Esophagus squamous epithelium (tissue), 5 donors: ENCODE data around the gene BCL11B. TPM values are rescaled to one million over a fixed set of nuclear protein-coding genes. Genes with fewer than 3 reads are reported as not detected.

ENCODE experiments used
- DNase-seq: peaks from one replicate; lab custom pipeline; 2025; lab: John Stamatoyannopoulos, UW
- H3K27ac ChIP-seq, 4 donors: fragments of 200-600 bp; sonication (generic); one replicate each; pipeline ENCODE4 v1.5.1; 2016 to 2019; ENCODE audit warnings: mild to moderate bottlenecking in 1 of 4
- H3K27me3 ChIP-seq, 4 donors: fragments of 200-600 bp; sonication (generic); 1 replicate in 3 of 4; 2 replicates in 1 of 4; pipeline versions ENCODE4 v1.5.1 to v1.6.0; 2017 to 2021; ENCODE audit warnings: antibody characterized with exemption in 1 of 4
- H3K36me3 ChIP-seq, 3 donors: fragments of 200-600 bp; sonication (generic); one replicate each; pipeline ENCODE4 v1.5.1; 2016 to 2019
- H3K4me1 ChIP-seq, 3 donors: fragments of 200-600 bp; sonication (generic); one replicate each; pipeline ENCODE4 v1.5.1; 2017 to 2019
- H3K4me3 ChIP-seq, 4 donors: fragments of 200-600 bp; sonication (generic); 1 replicate in 3 of 4; 2 replicates in 1 of 4; pipeline ENCODE4 v1.5.1; 2016 to 2019; ENCODE audit warnings: mild to moderate bottlenecking in 2 of 4, moderate library complexity in 1 of 4
- H3K9me3 ChIP-seq, 3 donors: fragments of 200-600 bp; sonication (generic); one replicate each; pipeline ENCODE4 v1.5.1; 2016 to 2019
- POLR2A ChIP-seq, 4 donors: fragments of 450-650 bp; IDR thresholded peaks; one replicate each; pipeline ENCODE4 v1.6.1; 2017; ENCODE audit warnings: antibody characterized with exemption in 4 of 4, mild to moderate bottlenecking in 4 of 4, moderate library complexity in 3 of 4
- WGBS, 2 donors: methylation state at CpG; one replicate each; pipeline ENCODE4 v1.1.5; 2018; 5-methylcytosine and 5-hydroxymethylcytosine counted together
- intact Hi-C: fragments of 100-400 bp; cut with DNase I; formaldehyde crosslinking; loops from one replicate; pipeline ENCODE4 v1.15.0; 2022
- total RNA-seq, 4 donors: library from RNA; depleted of rRNA; stranded (reverse); fragments of >200 nt; gene quantifications; one replicate each; pipeline ENCODE4 v1.1.0, GENCODE V29; 2016
- TF ChIP-seq, protein P1 (sequence below), 6 experiments: fragments of 450-650 bp in 4 of 6; fragments of 200-600 bp in 2 of 6; sonication (generic) in 2 of 6; IDR thresholded peaks; one replicate each; pipeline ENCODE4 v1.5.1; 2016 to 2019; ENCODE audit warnings: antibody characterized with exemption in 6 of 6, mild to moderate bottlenecking in 4 of 6, moderate library complexity in 4 of 6
- donor health status: DM: yes; HTN: yes; CAD: no.

Gene BCL11B
- total RNA-seq, 4 donors from 2014 or later, result 10.1 to 19.3 (median 12.9) TPM

DNA sequence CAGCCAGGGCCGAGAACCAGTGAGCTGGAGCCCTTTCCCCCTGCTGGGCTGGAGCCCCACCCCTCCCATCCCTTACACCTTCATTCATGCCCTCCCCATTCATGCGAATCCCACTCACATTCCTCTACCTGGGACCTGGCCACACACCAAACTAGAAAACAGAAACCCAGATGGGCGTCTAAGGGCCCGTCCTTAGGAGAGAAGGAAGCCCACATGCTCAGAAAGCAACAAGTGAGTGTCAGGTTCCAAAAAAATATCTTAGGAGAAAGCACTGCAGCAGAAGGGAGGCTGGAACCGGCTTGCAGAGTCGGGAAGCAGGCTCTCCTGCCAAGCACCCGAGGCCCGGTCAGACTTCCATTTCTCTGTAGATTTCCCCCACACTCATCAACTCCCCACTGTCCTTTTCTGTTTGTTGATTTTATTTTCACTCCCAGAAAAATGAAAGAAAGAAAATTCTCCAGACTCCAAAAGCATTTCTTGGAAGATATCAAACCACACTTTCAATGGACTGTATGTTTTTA lies 13.6 kb downstream of the BCL11B start:
- Histone ChIP-seq H3K27me3 (peaks cover 0 to 50% (median 0%) of the 10 kb centered on the region in 4 donors), H3K27ac (peak overlapping the region; percentile 32 to 86 (median 78)), H3K36me3 (peaks cover 0 to 18% (median 0%) of the 10 kb centered on the region in 3 donors), H3K9me3 (no peaks in the 10 kb centered on the region), H3K4me1 (peaks cover 19 to 98% (median 22%) of the 10 kb centered on the region in 3 donors), H3K4me3 (peak overlapping the region in 3 of 4 donors; percentile 25 to 47 (median 26))
- intact Hi-C loops, result no loop called here
- 4 to 17% methylated on average over 6 to 7 of the region's 8 CpGs for WGBS, 2 donors
- no peak for DNase-seq
- TF ChIP-seq POLR2A (IDR thresholded peaks at IDR 0.05), result no peak
- TF ChIP-seq, protein P1, sequence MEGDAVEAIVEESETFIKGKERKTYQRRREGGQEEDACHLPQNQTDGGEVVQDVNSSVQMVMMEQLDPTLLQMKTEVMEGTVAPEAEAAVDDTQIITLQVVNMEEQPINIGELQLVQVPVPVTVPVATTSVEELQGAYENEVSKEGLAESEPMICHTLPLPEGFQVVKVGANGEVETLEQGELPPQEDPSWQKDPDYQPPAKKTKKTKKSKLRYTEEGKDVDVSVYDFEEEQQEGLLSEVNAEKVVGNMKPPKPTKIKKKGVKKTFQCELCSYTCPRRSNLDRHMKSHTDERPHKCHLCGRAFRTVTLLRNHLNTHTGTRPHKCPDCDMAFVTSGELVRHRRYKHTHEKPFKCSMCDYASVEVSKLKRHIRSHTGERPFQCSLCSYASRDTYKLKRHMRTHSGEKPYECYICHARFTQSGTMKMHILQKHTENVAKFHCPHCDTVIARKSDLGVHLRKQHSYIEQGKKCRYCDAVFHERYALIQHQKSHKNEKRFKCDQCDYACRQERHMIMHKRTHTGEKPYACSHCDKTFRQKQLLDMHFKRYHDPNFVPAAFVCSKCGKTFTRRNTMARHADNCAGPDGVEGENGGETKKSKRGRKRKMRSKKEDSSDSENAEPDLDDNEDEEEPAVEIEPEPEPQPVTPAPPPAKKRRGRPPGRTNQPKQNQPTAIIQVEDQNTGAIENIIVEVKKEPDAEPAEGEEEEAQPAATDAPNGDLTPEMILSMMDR (IDR thresholded peaks at IDR 0.05), result no peak

DNA sequence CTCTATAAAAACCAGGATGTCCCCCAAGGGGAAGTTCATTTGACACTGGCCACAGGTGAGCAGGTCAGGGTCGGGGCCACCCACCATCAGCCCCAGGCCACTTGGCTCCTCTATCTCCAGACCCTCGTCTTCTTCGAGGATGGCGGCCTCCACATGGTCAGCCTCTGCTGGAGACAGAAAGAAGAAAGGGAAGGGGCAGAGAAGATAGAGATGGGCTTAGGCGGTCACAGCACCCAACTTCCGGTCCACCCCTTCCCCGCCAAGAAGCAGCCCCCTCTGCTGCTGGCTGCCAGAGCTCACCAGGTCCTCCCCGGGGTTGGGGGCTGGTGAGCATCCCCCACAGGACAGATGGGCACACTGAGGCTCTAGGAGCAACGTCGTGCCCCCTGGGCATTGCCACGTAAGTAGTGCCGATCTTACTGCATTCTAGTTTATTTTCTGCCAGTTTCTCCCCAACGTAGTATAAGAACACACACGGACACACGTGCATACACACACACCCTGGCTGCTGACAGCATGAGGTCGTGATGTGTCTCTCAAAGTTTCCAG lies 14.2 kb downstream of the BCL11B start:
- WGBS, 2 donors, result 49 to 63% methylated on average over 9 of the region's 16 CpGs
- peaks cover 19 to 98% (median 22%) of the 10 kb centered on the region in 3 donors for H3K4me1 ChIP-seq

GRCh38 chr14:99257122-99257672 lies 14.8 kb downstream of the BCL11B start:
- peaks cover 0 to 51% (median 0%) of the 10 kb centered on the region in 4 donors for H3K27me3 ChIP-seq
- no peak overlapping the region for H3K4me3 ChIP-seq
- 68 to 73% methylated on average over 2 of the region's 14 CpGs for WGBS, 2 donors
- H3K9me3 ChIP-seq, result no peaks in the 10 kb centered on the region
- intact Hi-C loops, result no loop called here
- H3K4me1 ChIP-seq, result peaks cover 19 to 98% (median 22%) of the 10 kb centered on the region in 3 donors
- peaks cover 0 to 18% (median 0%) of the 10 kb centered on the region in 3 donors for H3K36me3 ChIP-seq
- DNase-seq, result no peak
- peak overlapping the region in 3 of 4 donors; percentile 73 to 86 (median 83) for H3K27ac ChIP-seq
- TF ChIP-seq POLR2A (IDR thresholded peaks at IDR 0.05), result no peak
- TF ChIP-seq, protein P1 (IDR thresholded peaks at IDR 0.05), result no peak

More for the DNA sequence above, 14.2 kb downstream of the BCL11B start:
- DNase-seq, result no peak
- TF ChIP-seq POLR2A (IDR thresholded peaks at IDR 0.05), result no peak
- TF ChIP-seq, protein P1 (IDR thresholded peaks at IDR 0.05), result no peak
- Histone ChIP-seq H3K27me3 (peaks cover 0 to 51% (median 0%) of the 10 kb centered on the region in 4 donors), H3K36me3 (peaks cover 0 to 18% (median 0%) of the 10 kb centered on the region in 3 donors), H3K27ac (peak overlapping the region; percentile 32 to 86 (median 78)), H3K9me3 (no peaks in the 10 kb centered on the region), H3K4me3 (peak overlapping the region in 2 of 4 donors; percentile 26 to 47)
- intact Hi-C loops, result no loop called here

DNA sequence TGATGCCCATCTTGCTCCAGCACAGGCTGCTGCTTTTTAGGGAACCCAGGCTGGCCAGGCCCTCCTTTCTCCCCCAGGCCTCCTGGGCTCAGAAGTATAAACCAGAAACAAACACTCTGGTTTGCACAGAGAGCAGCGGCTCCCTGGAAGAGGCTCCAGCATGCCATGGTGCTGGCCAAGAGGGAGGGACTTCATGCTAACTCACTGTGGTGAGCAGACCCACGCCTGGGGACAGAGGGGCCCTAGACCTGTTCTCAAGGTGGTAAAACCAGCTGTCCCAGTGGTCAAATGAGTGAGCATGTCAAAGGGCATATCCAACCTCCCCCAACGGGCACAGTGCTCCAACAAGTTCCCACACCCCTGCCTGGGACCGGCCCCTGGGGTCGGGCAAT lies 15.5 kb downstream of the BCL11B start:
- peak overlapping the region in 3 of 4 donors; percentile 73 to 86 (median 83) for H3K27ac ChIP-seq
- H3K36me3 ChIP-seq, result peaks cover 0 to 18% (median 0%) of the 10 kb centered on the region in 3 donors
- TF ChIP-seq, protein P1 (IDR thresholded peaks at IDR 0.05), result no peak
- TF ChIP-seq POLR2A (IDR thresholded peaks at IDR 0.05), result no peak
- H3K4me1 ChIP-seq, result peaks cover 14 to 98% (median 18%) of the 10 kb centered on the region in 3 donors
- WGBS, 2 donors, result 58 to 70% methylated on average over 2 to 3 of the region's 5 CpGs
- H3K4me3 ChIP-seq, result no peak overlapping the region
- H3K27me3 ChIP-seq, result peaks cover 0 to 53% (median 0%) of the 10 kb centered on the region in 4 donors
- no peaks in the 10 kb centered on the region for H3K9me3 ChIP-seq
- intact Hi-C loops, result no loop called here
- DNase-seq, result no peak
